Testis (tissue), 3 donors: ENCODE results near the gene HSF4. TPM values are rescaled to one million over a fixed set of nuclear protein-coding genes. Genes with fewer than 3 reads are reported as not detected.

ENCODE experiments used
- DNase-seq: peaks from one replicate; pipeline ENCODE4 v3.0.0-alpha.2; 2019
- H3K27ac ChIP-seq, 2 donors: fragments of 200-600 bp; sonication (generic); one replicate each; pipeline ENCODE4 v1.5.1; 2019
- H3K27me3 ChIP-seq: fragments of 200-600 bp; sonication (generic); one replicate; pipeline ENCODE4 v1.5.1; 2019
- H3K36me3 ChIP-seq: fragments of 200-600 bp; sonication (generic); one replicate; pipeline ENCODE4 v1.5.1; 2017; ENCODE audit warnings: low read depth; ENCODE audit errors: missing control alignments
- H3K4me1 ChIP-seq: fragments of 200-600 bp; sonication (generic); one replicate; pipeline ENCODE4 v1.5.1; 2019
- H3K4me3 ChIP-seq, 2 donors: fragments of 200-600 bp; sonication (generic); one replicate each; pipeline ENCODE4 v1.5.1; 2017 to 2019
- H3K9me3 ChIP-seq: fragments of 200-600 bp; sonication (generic); one replicate; pipeline ENCODE4 v1.5.1; 2017
- POLR2A ChIP-seq: fragments of 450-650 bp; IDR thresholded peaks from one replicate; pipeline ENCODE4 v1.6.1; 2017; ENCODE audit warnings: antibody characterized with exemption, mild to moderate bottlenecking, moderate library complexity
- WGBS, 2 donors: methylation state at CpG; one replicate each; pipeline ENCODE4 v1.1.5; 2018; 5-methylcytosine and 5-hydroxymethylcytosine counted together
- intact Hi-C: fragments of 100-400 bp; cut with DNase I; formaldehyde crosslinking; loops from one replicate; pipeline ENCODE4 v1.15.1; 2023; ENCODE audit warnings: low total_unique reads
- polyA plus RNA-seq: library from polyadenylated mRNA; stranded (reverse); fragments of 350-450 nt; fragmentation: Illumina TruSeq; extraction: RNeasy Lipid Tissue Mini Kit (QIAGEN cat#74804); gene quantifications from one replicate; pipeline ENCODE4 v1.2.3, GENCODE V29; 2014; ENCODE audit warnings: low read depth, low replicate concordance; ENCODE audit not compliant: insufficient read depth
- total RNA-seq, 2 donors: library from RNA; depleted of rRNA; stranded (reverse); fragments of >200 nt; gene quantifications; one replicate each; pipeline ENCODE4 v1.2.3, GENCODE V29; 2016
- TF ChIP-seq, protein P1 (sequence below), 3 experiments: fragments of 450-650 bp in 2 of 3; fragments of 200-600 bp in 1 of 3; sonication (generic) in 1 of 3; IDR thresholded peaks; one replicate each; pipeline ENCODE4 v1.5.1; 2016 to 2019; ENCODE audit warnings: antibody characterized with exemption in 3 of 3, mild to moderate bottlenecking in 2 of 3, moderate library complexity in 1 of 3

The HSF4 gene
- total and polyA plus RNA-seq, 3 donors from 2014 or later: 20.2 to 78.3 (median 63.4) TPM

DNA sequence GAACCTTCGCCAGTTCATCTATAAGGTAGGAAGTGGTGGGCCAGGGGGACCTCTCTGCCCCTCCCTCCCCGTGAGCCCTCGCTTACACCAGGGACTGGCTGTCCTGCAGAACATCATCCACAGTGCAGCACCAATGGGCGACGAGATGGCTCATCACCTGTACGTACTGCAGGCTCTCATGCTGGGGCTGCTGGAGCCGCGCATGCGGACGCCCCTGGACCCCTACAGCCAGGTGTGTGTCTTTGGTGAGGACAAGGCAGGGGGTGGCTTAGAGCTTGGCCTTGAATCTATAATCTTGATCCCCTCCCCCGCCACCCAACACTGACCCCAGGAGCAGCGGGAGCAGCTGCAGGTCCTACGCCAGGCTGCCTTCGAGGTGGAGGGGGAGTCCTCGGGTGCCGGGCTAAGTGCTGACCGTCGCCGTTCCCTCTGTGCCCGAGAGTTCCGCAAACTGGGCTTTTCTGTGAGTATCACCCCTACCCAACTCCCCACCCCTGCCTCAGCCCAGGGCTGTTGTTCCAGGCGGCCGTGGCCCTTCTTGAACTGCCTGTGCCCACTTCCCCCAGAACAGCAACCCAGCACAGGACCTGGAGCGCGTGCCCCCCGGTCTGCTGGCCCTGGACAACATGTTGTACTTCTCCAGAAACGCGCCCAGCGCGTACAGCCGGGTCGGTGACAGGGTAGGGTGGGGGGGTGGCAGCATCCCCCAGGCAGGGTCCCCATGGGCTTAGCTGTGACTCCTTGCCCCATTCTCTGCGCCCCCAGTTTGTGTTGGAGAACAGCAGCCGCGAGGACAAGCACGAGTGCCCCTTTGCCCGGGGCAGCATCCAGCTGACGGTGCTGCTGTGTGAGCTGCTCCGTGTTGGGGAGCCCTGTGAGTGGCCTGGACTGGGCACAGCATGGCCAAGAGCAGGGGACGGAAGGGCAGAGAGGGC lies 37.1 kb downstream of the HSF4 start:
- no peak for DNase-seq
- H3K9me3 ChIP-seq: no peaks in the 10 kb centered on the region
- H3K27ac ChIP-seq: no peak overlapping the region
- intact Hi-C loops: no loop called here
- no peaks in the 10 kb centered on the region for H3K36me3 ChIP-seq
- peaks cover 17% of the 10 kb centered on the region for H3K4me1 ChIP-seq
- no peaks in the 10 kb centered on the region for H3K27me3 ChIP-seq
- no peak overlapping the region for H3K4me3 ChIP-seq
- TF ChIP-seq POLR2A: no peak
- TF ChIP-seq, protein P1, sequence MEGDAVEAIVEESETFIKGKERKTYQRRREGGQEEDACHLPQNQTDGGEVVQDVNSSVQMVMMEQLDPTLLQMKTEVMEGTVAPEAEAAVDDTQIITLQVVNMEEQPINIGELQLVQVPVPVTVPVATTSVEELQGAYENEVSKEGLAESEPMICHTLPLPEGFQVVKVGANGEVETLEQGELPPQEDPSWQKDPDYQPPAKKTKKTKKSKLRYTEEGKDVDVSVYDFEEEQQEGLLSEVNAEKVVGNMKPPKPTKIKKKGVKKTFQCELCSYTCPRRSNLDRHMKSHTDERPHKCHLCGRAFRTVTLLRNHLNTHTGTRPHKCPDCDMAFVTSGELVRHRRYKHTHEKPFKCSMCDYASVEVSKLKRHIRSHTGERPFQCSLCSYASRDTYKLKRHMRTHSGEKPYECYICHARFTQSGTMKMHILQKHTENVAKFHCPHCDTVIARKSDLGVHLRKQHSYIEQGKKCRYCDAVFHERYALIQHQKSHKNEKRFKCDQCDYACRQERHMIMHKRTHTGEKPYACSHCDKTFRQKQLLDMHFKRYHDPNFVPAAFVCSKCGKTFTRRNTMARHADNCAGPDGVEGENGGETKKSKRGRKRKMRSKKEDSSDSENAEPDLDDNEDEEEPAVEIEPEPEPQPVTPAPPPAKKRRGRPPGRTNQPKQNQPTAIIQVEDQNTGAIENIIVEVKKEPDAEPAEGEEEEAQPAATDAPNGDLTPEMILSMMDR (IDR thresholded peaks at IDR 0.05): no peak
- 94 to 96% methylated on average over 18 to 40 of the region's 40 CpGs for WGBS, 2 donors

DNA sequence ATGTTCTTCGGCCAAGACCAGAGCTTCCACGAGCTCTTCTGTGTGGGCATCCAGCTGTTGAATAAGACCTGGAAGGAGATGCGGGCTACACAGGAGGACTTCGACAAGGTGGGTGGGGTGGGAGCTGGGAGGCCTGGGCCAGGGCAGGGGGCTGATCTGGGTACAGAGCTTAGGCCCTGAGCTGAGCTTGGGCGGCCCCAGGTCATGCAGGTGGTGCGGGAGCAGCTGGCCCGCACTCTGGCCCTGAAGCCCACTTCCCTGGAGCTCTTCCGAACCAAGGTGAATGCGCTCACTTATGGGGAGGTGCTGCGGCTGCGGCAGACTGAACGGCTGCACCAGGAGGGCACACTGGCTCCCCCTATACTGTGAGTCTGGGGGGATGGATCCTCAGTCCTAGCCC lies 37.9 kb downstream of the HSF4 start:
- Histone ChIP-seq H3K36me3 (no peaks in the 10 kb centered on the region), H3K4me3 (no peak overlapping the region), H3K27ac (no peak overlapping the region), H3K4me1 (peaks cover 23% of the 10 kb centered on the region), H3K27me3 (no peaks in the 10 kb centered on the region), H3K9me3 (no peaks in the 10 kb centered on the region)
- intact Hi-C loops: no loop called here
- TF ChIP-seq, protein P1 (IDR thresholded peaks at IDR 0.05): no peak
- TF ChIP-seq POLR2A: no peak
- WGBS, 2 donors: 68 to 94% methylated on average over 3 to 12 of the region's 12 CpGs
- DNase-seq: no peak

DNA sequence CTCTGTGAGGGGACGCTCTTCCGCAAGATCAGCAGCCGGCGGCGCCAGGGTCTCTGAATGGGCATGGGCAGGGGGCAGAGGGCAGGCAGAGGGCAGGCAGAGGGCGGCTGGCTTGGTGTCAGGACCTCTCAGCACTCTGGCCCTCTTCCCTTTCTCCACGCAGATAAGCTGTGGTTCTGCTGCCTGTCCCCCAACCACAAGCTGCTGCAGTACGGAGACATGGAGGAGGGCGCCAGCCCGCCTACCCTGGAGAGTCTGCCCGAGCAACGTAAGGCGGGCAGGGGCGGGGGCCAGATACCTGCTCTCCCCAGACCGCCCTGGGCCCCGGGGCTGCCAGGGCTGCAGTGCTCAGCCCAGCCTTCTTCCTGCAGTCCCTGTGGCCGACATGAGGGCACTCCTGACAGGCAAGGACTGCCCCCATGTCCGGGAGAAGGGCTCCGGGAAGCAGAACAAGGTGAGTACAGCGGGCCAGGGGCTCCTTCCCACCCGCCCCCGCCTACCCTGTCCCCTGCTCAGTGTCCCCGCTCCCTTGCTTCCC lies 38.5 kb downstream of the HSF4 start:
- intact Hi-C loops: no loop called here
- Histone ChIP-seq H3K27ac (no peak overlapping the region), H3K4me1 (peaks cover 25% of the 10 kb centered on the region), H3K36me3 (no peaks in the 10 kb centered on the region), H3K27me3 (no peaks in the 10 kb centered on the region), H3K4me3 (no peak overlapping the region), H3K9me3 (no peaks in the 10 kb centered on the region)
- 94 to 95% methylated on average over 11 to 23 of the region's 23 CpGs for WGBS, 2 donors
- DNase-seq: no peak
- TF ChIP-seq, protein P1 (IDR thresholded peaks at IDR 0.05): no peak
- TF ChIP-seq POLR2A: no peak

DNA sequence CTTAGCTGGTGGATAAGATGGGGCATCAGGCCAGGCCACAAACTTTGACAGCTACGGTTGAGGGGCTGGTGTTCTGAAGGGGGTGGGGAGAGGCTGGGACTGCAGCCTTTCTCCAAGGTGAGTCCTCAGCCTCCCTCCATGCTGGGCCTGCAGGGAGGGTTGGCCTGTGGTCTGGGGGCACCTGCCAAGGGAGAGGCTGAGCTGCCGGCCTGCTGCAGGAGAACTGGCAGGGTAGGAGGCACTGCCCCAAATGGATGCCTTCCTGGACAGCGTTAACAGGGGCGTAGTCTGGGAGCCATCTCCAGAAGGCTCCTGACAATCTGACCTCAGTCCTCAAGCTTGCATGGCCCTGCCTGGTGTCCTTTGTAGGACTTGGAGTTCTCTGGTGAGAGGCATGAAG lies 39.5 kb downstream of the HSF4 start:
- no peak for TF ChIP-seq POLR2A
- TF ChIP-seq, protein P1 (IDR thresholded peaks at IDR 0.05): no peak
- H3K36me3 ChIP-seq: no peaks in the 10 kb centered on the region
- no peak overlapping the region for H3K4me3 ChIP-seq
- intact Hi-C loops: no loop called here
- no peak for DNase-seq
- 76 to 84% methylated on average over 3 to 4 of the region's 4 CpGs for WGBS, 2 donors
- no peaks in the 10 kb centered on the region for H3K9me3 ChIP-seq
- no peaks in the 10 kb centered on the region for H3K27me3 ChIP-seq
- H3K4me1 ChIP-seq: peaks cover 17% of the 10 kb centered on the region
- H3K27ac ChIP-seq: no peak overlapping the region
